HG03064 (cell line): ENCODE measurements around the gene C2orf81.
"Not testable (repeated sequence)": the region's sequence is repeated elsewhere in the genome, so short reads cannot be mapped to it uniquely, and the experiment has no call there.

ENCODE experiments used
- ATAC-seq: cut with Tn5 transposase; IDR thresholded peaks from one replicate; pipeline ENCODE4 v1.9.1; 2021; ENCODE audit warnings: low read depth; ENCODE audit not compliant: unreplicated experiment

Gene C2orf81

GRCh38 chr2:74424139-74424992 is 2.9 kb upstream of the C2orf81 start:
- no peak for ATAC-seq

GRCh38 chr2:74423231-74424095 is 2.0 kb upstream of the C2orf81 start:
- no peak for ATAC-seq

- ATAC-seq: not testable (repeated sequence)
These were observed 846 bp downstream of the C2orf81 start for GRCh38 chr2:74420443-74421103.

- no peak for ATAC-seq
These were observed 1.4 kb downstream of the C2orf81 start for GRCh38 chr2:74420006-74420405.

GRCh38 chr2:74419345-74419744 is 2.1 kb downstream of the C2orf81 start:
- no peak for ATAC-seq

- ATAC-seq: no peak
These were observed 3.1 kb downstream of the C2orf81 start for GRCh38 chr2:74418312-74418711.

- no peak for ATAC-seq
These were observed 3.7 kb downstream of the C2orf81 start for GRCh38 chr2:74417763-74418162.

- ATAC-seq: no peak
These were observed 4.2 kb downstream of the C2orf81 start for GRCh38 chr2:74417197-74417596.

- ATAC-seq: no peak
These were observed 4.6 kb downstream of the C2orf81 start for GRCh38 chr2:74416778-74417177.

- no peak for ATAC-seq
These were observed 5.5 kb downstream of the C2orf81 start for GRCh38 chr2:74415762-74416395.

- ATAC-seq: no peak
These were observed 6.3 kb downstream of the C2orf81 start for GRCh38 chr2:74414881-74415761.

GRCh38 chr2:74414441-74414840 is 7.0 kb downstream of the C2orf81 start:
- no peak for ATAC-seq

- ATAC-seq: no peak
These were observed 8.3 kb downstream of the C2orf81 start for GRCh38 chr2:74413001-74413698.

GRCh38 chr2:74407682-74408081 is 13.7 kb downstream of the C2orf81 start:
- ATAC-seq: no peak

GRCh38 chr2:74406035-74406434 is 15.4 kb downstream of the C2orf81 start:
- peak; percentile 73 for ATAC-seq

- ATAC-seq: no peak
These were observed 19.5 kb downstream of the C2orf81 start for GRCh38 chr2:74401891-74402290.

GRCh38 chr2:74399785-74400184 is 21.6 kb downstream of the C2orf81 start:
- ATAC-seq: no peak

- no peak for ATAC-seq
These were observed 25.3 kb downstream of the C2orf81 start for GRCh38 chr2:74396149-74396548.

GRCh38 chr2:74393525-74393924 is 27.9 kb downstream of the C2orf81 start:
- no peak for ATAC-seq
